PC-3 (cell line): ENCODE measurements around the gene ZFYVE28. TPM values are rescaled to one million over a fixed set of nuclear protein-coding genes. Genes with fewer than 3 reads are reported as not detected.

Experiments
- ATAC-seq: fragments of 200-7000 bp; cut with Tn5 transposase; 2 replicates; pipeline ENCODE4 v1.9.1; 2020; ENCODE audit warnings: mild to moderate bottlenecking, moderate library complexity
- BruUV-seq: library from RNA; stranded (reverse); fragments of 400-500 nt; replicated peaks from 2 replicates; lab custom pipeline; 2021; lab: Mats Ljungman, UMichigan
- CTCF ChIA-PET: fragments of 300-600 bp; sonication (Branson Sonifier 250); formaldehyde crosslinking; loops from one replicate; lab custom pipeline; 2022; ENCODE audit warnings: antibody characterized with exemption; lab: Charles Lee
- POLR2A ChIA-PET: fragments of 300-600 bp; sonication (Branson Sonifier 250); formaldehyde crosslinking; loops from one replicate; lab custom pipeline; 2022; ENCODE audit warnings: antibody characterized with exemption; ENCODE audit not compliant: unreplicated experiment; lab: Charles Lee
- DNase-seq: peaks from one replicate; pipeline ENCODE4 v3.0.0-alpha.2; 2015
- H2AFZ ChIP-seq: fragments of 300-600 bp; sonication (generic); 2 replicates; pipeline ENCODE4 v1.6.0; 2016; ENCODE audit warnings: antibody characterized with exemption, low read length
- H3F3A ChIP-seq: fragments of 300-600 bp; sonication (generic); one replicate; pipeline ENCODE4 v1.6.0; 2017; ENCODE audit warnings: antibody characterized with exemption, low read length, control low read depth, mild to moderate bottlenecking; ENCODE audit not compliant: unreplicated experiment
- H3K27ac ChIP-seq: fragments of 300-600 bp; sonication (generic); 2 replicates; pipeline ENCODE4 v1.5.1; 2016; ENCODE audit warnings: mild to moderate bottlenecking, low read length
- H3K27me3 ChIP-seq: fragments of 300-600 bp; sonication (generic); 2 replicates; pipeline ENCODE4 v1.6.1; 2016; ENCODE audit warnings: low read length, mixed read lengths
- H3K36me3 ChIP-seq: fragments of 300-600 bp; sonication (generic); 2 replicates; pipeline ENCODE4 v1.6.1; 2016; ENCODE audit warnings: low read depth, mixed run types, low read length, mixed read lengths
- H3K4me1 ChIP-seq: fragments of 300-600 bp; sonication (generic); 2 replicates; pipeline ENCODE4 v1.5.1; 2016; ENCODE audit warnings: low read length; ENCODE audit not compliant: insufficient read depth
- H3K4me2 ChIP-seq: fragments of 300-600 bp; sonication (generic); 2 replicates; pipeline ENCODE4 v1.6.0; 2016; ENCODE audit warnings: low read length
- H3K4me3 ChIP-seq: fragments of 300-600 bp; sonication (generic); 2 replicates; pipeline ENCODE4 v1.5.1; 2016; ENCODE audit warnings: mild to moderate bottlenecking, low read length, mixed read lengths
- H3K79me2 ChIP-seq: fragments of 300-600 bp; sonication (generic); 2 replicates; pipeline ENCODE4 v1.6.1; 2017; ENCODE audit warnings: low read length, mixed read lengths
- H3K9ac ChIP-seq: fragments of 300-600 bp; sonication (generic); 2 replicates; pipeline ENCODE4 v1.6.0; 2016; ENCODE audit warnings: mild to moderate bottlenecking, low read length
- H3K9me2 ChIP-seq: fragments of 300-600 bp; sonication (generic); replicated peaks from 2 replicates; pipeline ENCODE4 v1.6.1; 2016; ENCODE audit warnings: mixed run types, low read length, mixed read lengths
- H3K9me3 ChIP-seq: fragments of 300-600 bp; sonication (generic); 2 replicates; pipeline ENCODE4 v1.6.1; 2016; ENCODE audit warnings: low read length, mixed read lengths
- H4K20me1 ChIP-seq: fragments of 300-600 bp; sonication (generic); 2 replicates; pipeline ENCODE4 v1.6.1; 2016; ENCODE audit warnings: low read length, mixed read lengths
- EZH2 ChIP-seq: fragments of 300-600 bp; sonication (generic); IDR thresholded peaks from one replicate; pipeline ENCODE4 v1.6.1; 2017; ENCODE audit warnings: antibody characterized with exemption, mild to moderate bottlenecking, low read length; ENCODE audit not compliant: unreplicated experiment
- EZH2phosphoT487 ChIP-seq: fragments of 300-600 bp; sonication (generic); IDR thresholded peaks from 2 replicates; pipeline ENCODE4 v1.6.1; 2018; ENCODE audit warnings: mild to moderate bottlenecking, antibody characterized with exemption, low read length, borderline replicate concordance
- intact Hi-C: fragments of 100-400 bp; cut with micrococcal nuclease; formaldehyde crosslinking; loops from 2 replicates; pipeline ENCODE4 v1.9.0; 2023
- total RNA-seq: library from RNA; depleted of rRNA; stranded (reverse); fragments of >200 nt; gene quantifications from 2 replicates; pipeline ENCODE4 v1.2.3, GENCODE V29; 2014
- TF ChIP-seq, protein P1 (sequence below): fragments of 300-600 bp; sonication (generic); conservative IDR thresholded peaks from 2 replicates; pipeline ENCODE4 v1.5.1; 2017; ENCODE audit warnings: antibody characterized with exemption, low read depth, mild to moderate bottlenecking, low read length

The ZFYVE28 gene
- total RNA-seq, 1 experiment from 2014 or later, result 8.0 TPM

DNA sequence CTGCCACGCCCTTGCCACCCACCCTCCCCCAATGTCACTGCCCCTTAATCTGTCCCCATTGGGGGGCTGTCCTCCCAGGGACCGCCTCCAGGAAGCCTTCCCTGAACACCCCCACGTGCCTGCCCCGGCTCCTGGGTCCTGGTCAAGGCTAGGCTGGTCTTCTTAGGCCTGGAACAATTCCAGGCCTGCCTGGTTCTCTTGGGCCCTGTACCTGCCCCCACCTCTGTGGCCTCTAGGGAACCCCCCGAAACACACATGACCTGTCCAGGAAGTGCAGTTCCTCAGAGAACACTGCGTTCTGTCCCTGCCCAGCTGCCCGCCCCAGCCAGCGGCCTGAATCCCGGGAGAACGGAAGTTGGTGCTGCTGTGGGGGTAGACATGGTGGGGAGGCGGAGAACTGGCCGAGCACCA, 161.7 kb downstream of the ZFYVE28 start:
- Histone ChIP-seq H3K27ac (no peak overlapping the region), H3K9me2 (no peaks in the 10 kb centered on the region), H3F3A (no peaks in the 10 kb centered on the region), H3K36me3 (no peaks in the 10 kb centered on the region), H3K9me3 (no peaks in the 10 kb centered on the region), H3K4me2 (no peak overlapping the region), H3K4me3 (no peak overlapping the region), H2AFZ (no peak overlapping the region), H3K9ac (no peak overlapping the region), H3K79me2 (peaks cover 10% of the 10 kb centered on the region; the same call in 1 of the 2 replicates), H3K4me1 (0 out of 2 replicates have a peak, but pooled peaks cover 3% of the 10 kb centered on the region), H3K27me3 (no peaks in the 10 kb centered on the region), H4K20me1 (no peaks in the 10 kb centered on the region)
- intact Hi-C loops, result no loop called here
- no peak for DNase-seq
- TF ChIP-seq EZH2 (no peak), EZH2phosphoT487 (no peak)
- TF ChIP-seq, protein P1, sequence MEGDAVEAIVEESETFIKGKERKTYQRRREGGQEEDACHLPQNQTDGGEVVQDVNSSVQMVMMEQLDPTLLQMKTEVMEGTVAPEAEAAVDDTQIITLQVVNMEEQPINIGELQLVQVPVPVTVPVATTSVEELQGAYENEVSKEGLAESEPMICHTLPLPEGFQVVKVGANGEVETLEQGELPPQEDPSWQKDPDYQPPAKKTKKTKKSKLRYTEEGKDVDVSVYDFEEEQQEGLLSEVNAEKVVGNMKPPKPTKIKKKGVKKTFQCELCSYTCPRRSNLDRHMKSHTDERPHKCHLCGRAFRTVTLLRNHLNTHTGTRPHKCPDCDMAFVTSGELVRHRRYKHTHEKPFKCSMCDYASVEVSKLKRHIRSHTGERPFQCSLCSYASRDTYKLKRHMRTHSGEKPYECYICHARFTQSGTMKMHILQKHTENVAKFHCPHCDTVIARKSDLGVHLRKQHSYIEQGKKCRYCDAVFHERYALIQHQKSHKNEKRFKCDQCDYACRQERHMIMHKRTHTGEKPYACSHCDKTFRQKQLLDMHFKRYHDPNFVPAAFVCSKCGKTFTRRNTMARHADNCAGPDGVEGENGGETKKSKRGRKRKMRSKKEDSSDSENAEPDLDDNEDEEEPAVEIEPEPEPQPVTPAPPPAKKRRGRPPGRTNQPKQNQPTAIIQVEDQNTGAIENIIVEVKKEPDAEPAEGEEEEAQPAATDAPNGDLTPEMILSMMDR, result no peak
- ATAC-seq, result no peak
- CTCF ChIA-PET, result no interaction called here
- POLR2A ChIA-PET, result no interaction called here
- no TSS peak for BruUV-seq

DNA sequence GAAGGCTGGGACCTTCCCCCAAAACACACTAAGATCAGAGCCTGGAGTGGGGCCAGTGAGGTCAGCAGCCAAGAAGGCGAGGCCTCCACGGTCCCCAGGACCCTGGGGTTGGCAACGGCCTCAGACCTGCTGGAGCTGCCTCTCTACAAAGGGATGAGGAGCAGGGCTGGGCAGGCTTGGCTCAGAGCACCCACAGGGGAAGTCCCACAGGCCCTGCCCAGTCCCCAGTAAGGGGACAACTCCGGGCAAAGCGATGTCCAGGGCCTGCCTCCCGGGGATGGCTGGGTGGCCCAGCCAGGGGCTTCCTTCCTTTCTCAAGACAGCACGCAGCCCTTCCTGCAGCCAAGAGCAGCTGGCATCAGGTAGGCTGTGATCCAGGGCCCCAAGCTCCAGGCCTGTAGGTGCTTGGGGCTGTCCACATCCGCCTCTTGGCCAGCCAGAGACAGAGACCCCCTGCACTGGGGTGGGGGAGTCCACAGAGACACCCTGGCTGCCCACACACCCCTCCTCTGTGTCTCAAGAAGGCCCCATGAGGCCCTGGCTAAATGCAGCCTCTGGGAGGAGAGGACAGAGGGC, 162.2 kb downstream of the ZFYVE28 start:
- DNase-seq, result no peak
- Histone ChIP-seq H3K4me1 (0 out of 2 replicates have a peak, but pooled peaks cover 3% of the 10 kb centered on the region), H3K9me3 (no peaks in the 10 kb centered on the region), H3K27me3 (no peaks in the 10 kb centered on the region), H3K27ac (no peak overlapping the region), H3K36me3 (no peaks in the 10 kb centered on the region), H3K4me2 (no peak overlapping the region), H2AFZ (no peak overlapping the region), H3K4me3 (no peak overlapping the region), H3K79me2 (peaks cover 10% of the 10 kb centered on the region; the same call in 1 of the 2 replicates), H3F3A (no peaks in the 10 kb centered on the region), H3K9ac (no peak overlapping the region), H4K20me1 (no peaks in the 10 kb centered on the region), H3K9me2 (no peaks in the 10 kb centered on the region)
- ChIA-PET CTCF (no interaction called here), POLR2A (no interaction called here)
- no peak for ATAC-seq
- TF ChIP-seq EZH2, result no peak
- no peak for TF ChIP-seq EZH2phosphoT487
- TF ChIP-seq, protein P1, result no peak
- intact Hi-C loops, result no loop called here
- no TSS peak for BruUV-seq

DNA sequence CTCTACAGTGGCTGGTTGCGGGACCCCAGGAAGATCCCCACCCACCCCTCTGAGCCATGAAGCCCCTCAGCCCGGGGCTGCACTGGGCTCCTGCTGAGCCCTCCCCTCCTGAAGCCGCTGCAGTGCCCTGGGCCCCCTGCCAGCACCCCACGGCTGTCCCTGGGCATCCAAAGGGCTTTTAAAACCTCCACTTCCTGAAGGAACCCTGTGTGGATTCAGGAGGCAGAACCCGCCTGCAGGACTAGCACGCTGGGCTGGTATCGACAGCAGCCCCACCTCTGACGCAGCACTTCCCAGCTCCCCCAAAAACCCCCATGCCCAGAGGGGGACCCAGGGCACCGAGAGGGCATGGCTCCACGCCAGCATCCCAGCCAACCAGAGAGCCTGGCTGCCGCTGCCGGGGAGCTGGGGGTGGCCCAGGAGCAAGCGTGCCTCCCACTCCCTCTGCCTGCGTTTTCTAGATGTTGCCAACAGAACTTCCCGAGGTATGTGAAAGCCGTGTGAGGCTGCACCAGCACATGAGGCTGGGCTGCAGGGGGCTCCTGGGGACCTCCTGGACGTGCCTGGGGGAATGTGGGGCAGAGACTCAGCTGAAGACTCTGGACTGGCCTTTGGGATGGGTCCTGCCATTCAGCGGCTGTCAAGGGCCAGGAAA, 162.8 kb downstream of the ZFYVE28 start:
- CTCF ChIA-PET, result no interaction called here
- H4K20me1 ChIP-seq, result no peaks in the 10 kb centered on the region
- H3K9me3 ChIP-seq, result no peaks in the 10 kb centered on the region
- H3K4me2 ChIP-seq, result no peak overlapping the region
- no peaks in the 10 kb centered on the region for H3F3A ChIP-seq
- no peaks in the 10 kb centered on the region for H3K9me2 ChIP-seq
- no peak overlapping the region for H3K9ac ChIP-seq
- no peak for ATAC-seq
- no peak for DNase-seq
- intact Hi-C loops, result no loop called here
- POLR2A ChIA-PET, result no interaction called here
- no peak for TF ChIP-seq EZH2
- TF ChIP-seq EZH2phosphoT487, result no peak
- TF ChIP-seq, protein P1, result no peak
- no peak overlapping the region for H2AFZ ChIP-seq
- no peak overlapping the region for H3K27ac ChIP-seq
- H3K4me1 ChIP-seq, result 0 out of 2 replicates have a peak, but pooled peaks cover 2% of the 10 kb centered on the region
- no peaks in the 10 kb centered on the region for H3K36me3 ChIP-seq
- peaks cover 5% of the 10 kb centered on the region; the same call in 1 of the 2 replicates for H3K79me2 ChIP-seq
- no peak overlapping the region for H3K4me3 ChIP-seq
- H3K27me3 ChIP-seq, result no peaks in the 10 kb centered on the region
- BruUV-seq, result no TSS peak
